Loucy (cell line): ENCODE results near the gene ABCA7.

Experiments used
- H2AFZ ChIP-seq: fragments of 200-600 bp; sonication (generic); 2 replicates; pipeline ENCODE4 v1.6.0; 2016; ENCODE audit warnings: antibody characterized with exemption, mild to moderate bottlenecking, low read length, moderate library complexity
- H3F3A ChIP-seq: fragments of 200-600 bp; 2 replicates; pipeline ENCODE4 v1.6.0; 2016; ENCODE audit warnings: antibody characterized with exemption, low read depth, mild to moderate bottlenecking
- H3K27me3 ChIP-seq: fragments of 200-600 bp; sonication (generic); 2 replicates; pipeline ENCODE4 v1.6.1; 2014; ENCODE audit warnings: low read length, mild to moderate bottlenecking; ENCODE audit not compliant: insufficient read depth, poor library complexity, severe bottlenecking
- H3K36me3 ChIP-seq: fragments of 200-600 bp; sonication (generic); 2 replicates; pipeline ENCODE4 v1.6.1; 2016; ENCODE audit warnings: low read length; ENCODE audit not compliant: insufficient read depth
- H3K4me1 ChIP-seq: fragments of 200-600 bp; sonication (generic); 2 replicates; pipeline ENCODE4 v1.5.1; 2014; ENCODE audit warnings: low read length, mild to moderate bottlenecking; ENCODE audit not compliant: insufficient read depth, poor library complexity, severe bottlenecking
- H3K4me2 ChIP-seq: fragments of 200-600 bp; sonication (generic); 2 replicates; pipeline ENCODE4 v1.6.0; 2014; ENCODE audit warnings: antibody characterized with exemption, low read length, low read depth, mild to moderate bottlenecking; ENCODE audit not compliant: poor library complexity, severe bottlenecking
- H3K4me3 ChIP-seq: fragments of 200-600 bp; sonication (generic); 2 replicates; pipeline ENCODE4 v1.5.1; 2014; ENCODE audit warnings: low read length, mild to moderate bottlenecking, mixed read lengths; ENCODE audit not compliant: poor library complexity, severe bottlenecking
- H3K79me2 ChIP-seq: fragments of 200-600 bp; sonication (generic); 2 replicates; pipeline ENCODE4 v1.6.1; 2014; ENCODE audit warnings: low read length; ENCODE audit not compliant: insufficient read depth
- H3K9ac ChIP-seq: fragments of 200-600 bp; sonication (generic); 2 replicates; pipeline ENCODE4 v1.6.0; 2014; ENCODE audit warnings: mild to moderate bottlenecking, low read depth, low read length, moderate library complexity; ENCODE audit not compliant: poor library complexity, severe bottlenecking
- H3K9me2 ChIP-seq: fragments of 200-600 bp; sonication (generic); replicated peaks from 2 replicates; pipeline ENCODE4 v1.6.1; 2016; ENCODE audit warnings: low read depth, low read length, mixed read lengths
- H3K9me3 ChIP-seq: fragments of 200-600 bp; sonication (generic); 2 replicates; pipeline ENCODE4 v1.6.1; 2014; ENCODE audit warnings: mild to moderate bottlenecking, antibody characterized with exemption, low read length, low read depth; ENCODE audit not compliant: insufficient read depth
- H4K20me1 ChIP-seq: fragments of 200-600 bp; sonication (generic); 2 replicates; pipeline ENCODE4 v1.6.0; 2014; ENCODE audit warnings: antibody characterized with exemption, low read length, mild to moderate bottlenecking; ENCODE audit not compliant: insufficient read depth, poor library complexity, severe bottlenecking
- EZH2phosphoT487 ChIP-seq: fragments of 200-600 bp; IDR thresholded peaks from 2 replicates; pipeline ENCODE4 v1.6.1; 2018; ENCODE audit warnings: antibody characterized with exemption, mild to moderate bottlenecking, moderate library complexity, borderline replicate concordance
- TF ChIP-seq, protein P1 (sequence below): fragments of 200-600 bp; sonication (generic); conservative IDR thresholded peaks from 2 replicates; pipeline ENCODE4 v1.5.1; 2014; ENCODE audit warnings: mild to moderate bottlenecking, antibody characterized with exemption, low read length

ABCA7 gene

DNA sequence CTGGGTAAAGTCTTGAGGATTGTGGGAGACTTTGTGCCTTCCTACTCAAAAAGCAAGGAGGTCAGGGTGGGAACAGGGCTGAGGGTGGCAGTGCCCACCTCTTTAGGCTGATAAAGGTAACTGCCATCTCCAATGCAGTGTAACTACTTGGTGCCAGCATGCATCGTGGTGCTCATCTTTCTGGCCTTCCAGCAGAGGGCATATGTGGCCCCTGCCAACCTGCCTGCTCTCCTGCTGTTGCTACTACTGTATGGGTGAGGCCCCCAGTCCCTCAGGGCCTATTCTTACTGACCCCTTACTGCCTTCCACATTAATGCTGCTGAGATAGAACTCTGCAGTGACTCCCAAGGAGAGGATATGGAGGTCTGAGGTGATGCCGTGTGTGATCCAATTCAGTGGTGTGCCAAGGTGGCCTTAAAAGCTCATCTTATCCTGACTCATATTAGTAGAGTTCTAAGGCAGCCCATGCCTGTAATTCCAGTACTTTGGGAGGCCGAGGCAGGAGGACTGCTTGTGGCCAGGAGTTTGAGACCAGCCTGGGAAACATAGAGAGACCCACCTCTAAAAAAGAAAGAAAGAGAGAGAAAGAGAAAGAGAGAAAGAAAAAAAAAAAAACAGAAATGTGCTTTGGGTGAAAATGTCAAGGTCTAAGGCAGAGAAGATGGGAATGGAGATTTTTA, 17.4 kb downstream of the ABCA7 start:
- Histone ChIP-seq H2AFZ (no peak overlapping the region), H3K9me2 (no peaks in the 10 kb centered on the region), H3K27me3 (no peaks in the 10 kb centered on the region), H3K79me2 (no peaks in the 10 kb centered on the region), H3K4me3 (no peak overlapping the region), H3K9me3 (peaks cover 25% of the 10 kb centered on the region; the same call in 1 of the 2 replicates), H4K20me1 (no peaks in the 10 kb centered on the region), H3F3A (no peaks in the 10 kb centered on the region), H3K4me2 (no peak overlapping the region), H3K4me1 (no peaks in the 10 kb centered on the region), H3K36me3 (no peaks in the 10 kb centered on the region), H3K9ac (no peak overlapping the region)
- TF ChIP-seq, protein P1, sequence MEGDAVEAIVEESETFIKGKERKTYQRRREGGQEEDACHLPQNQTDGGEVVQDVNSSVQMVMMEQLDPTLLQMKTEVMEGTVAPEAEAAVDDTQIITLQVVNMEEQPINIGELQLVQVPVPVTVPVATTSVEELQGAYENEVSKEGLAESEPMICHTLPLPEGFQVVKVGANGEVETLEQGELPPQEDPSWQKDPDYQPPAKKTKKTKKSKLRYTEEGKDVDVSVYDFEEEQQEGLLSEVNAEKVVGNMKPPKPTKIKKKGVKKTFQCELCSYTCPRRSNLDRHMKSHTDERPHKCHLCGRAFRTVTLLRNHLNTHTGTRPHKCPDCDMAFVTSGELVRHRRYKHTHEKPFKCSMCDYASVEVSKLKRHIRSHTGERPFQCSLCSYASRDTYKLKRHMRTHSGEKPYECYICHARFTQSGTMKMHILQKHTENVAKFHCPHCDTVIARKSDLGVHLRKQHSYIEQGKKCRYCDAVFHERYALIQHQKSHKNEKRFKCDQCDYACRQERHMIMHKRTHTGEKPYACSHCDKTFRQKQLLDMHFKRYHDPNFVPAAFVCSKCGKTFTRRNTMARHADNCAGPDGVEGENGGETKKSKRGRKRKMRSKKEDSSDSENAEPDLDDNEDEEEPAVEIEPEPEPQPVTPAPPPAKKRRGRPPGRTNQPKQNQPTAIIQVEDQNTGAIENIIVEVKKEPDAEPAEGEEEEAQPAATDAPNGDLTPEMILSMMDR: peak; percentile 29; the same call in 1 of the 2 replicates
- TF ChIP-seq EZH2phosphoT487: no peak

DNA sequence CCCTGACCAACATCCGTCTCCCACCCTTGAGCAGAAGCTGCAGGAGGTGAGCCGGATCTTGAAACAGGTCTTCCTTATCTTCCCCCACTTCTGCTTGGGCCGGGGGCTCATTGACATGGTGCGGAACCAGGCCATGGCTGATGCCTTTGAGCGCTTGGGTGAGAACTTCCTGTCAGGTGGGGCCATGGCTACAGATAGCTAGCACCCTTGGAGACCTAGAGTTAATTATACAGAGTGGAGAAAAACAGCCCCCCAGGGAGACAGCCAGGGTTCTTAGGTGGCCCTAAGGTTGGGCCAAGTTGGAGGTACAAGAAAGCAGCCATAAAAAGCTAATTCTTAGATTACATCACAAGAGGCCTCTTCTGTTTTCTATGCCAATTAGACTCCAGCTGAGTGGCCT, 18.2 kb downstream of the ABCA7 start:
- Histone ChIP-seq H3K36me3 (no peaks in the 10 kb centered on the region), H2AFZ (no peak overlapping the region), H3K9me3 (peaks cover 25% of the 10 kb centered on the region; the same call in 1 of the 2 replicates), H3K4me3 (no peak overlapping the region), H4K20me1 (no peaks in the 10 kb centered on the region), H3K27me3 (no peaks in the 10 kb centered on the region), H3K4me1 (no peaks in the 10 kb centered on the region), H3K79me2 (no peaks in the 10 kb centered on the region), H3K9ac (no peak overlapping the region), H3K9me2 (no peaks in the 10 kb centered on the region), H3K4me2 (no peak overlapping the region), H3F3A (no peaks in the 10 kb centered on the region)
- no peak for TF ChIP-seq EZH2phosphoT487
- TF ChIP-seq, protein P1: no peak

DNA sequence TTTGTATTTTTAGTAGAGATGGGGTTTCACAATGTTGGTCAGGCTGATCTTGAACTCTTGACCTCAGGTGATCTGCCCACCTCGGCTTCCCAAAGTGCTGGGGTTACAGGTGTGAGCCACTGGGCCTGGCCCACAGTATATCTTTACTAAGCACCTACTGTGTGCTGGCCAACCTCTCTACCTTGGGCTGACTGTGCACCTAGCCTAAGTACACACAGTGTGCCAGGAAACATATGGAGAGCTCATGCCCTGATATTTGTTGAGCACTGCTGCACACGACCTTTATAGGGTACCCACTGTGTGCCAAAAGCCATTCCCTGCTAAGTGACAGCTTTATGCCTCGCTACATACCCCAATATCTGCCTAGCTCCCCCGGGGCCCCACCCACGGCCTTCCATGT, 20.8 kb downstream of the ABCA7 start:
- H3K4me1 ChIP-seq: peaks cover under 1% of the 10 kb centered on the region
- no peaks in the 10 kb centered on the region for H3K79me2 ChIP-seq
- H3K4me2 ChIP-seq: no peak overlapping the region
- TF ChIP-seq, protein P1: no peak
- TF ChIP-seq EZH2phosphoT487: no peak
- H3F3A ChIP-seq: no peaks in the 10 kb centered on the region
- no peaks in the 10 kb centered on the region for H3K9me2 ChIP-seq
- peaks cover 25% of the 10 kb centered on the region; the same call in 1 of the 2 replicates for H3K9me3 ChIP-seq
- H4K20me1 ChIP-seq: no peaks in the 10 kb centered on the region
- no peak overlapping the region for H2AFZ ChIP-seq
- H3K9ac ChIP-seq: no peak overlapping the region
- H3K36me3 ChIP-seq: no peaks in the 10 kb centered on the region
- H3K4me3 ChIP-seq: no peak overlapping the region
- no peaks in the 10 kb centered on the region for H3K27me3 ChIP-seq
